Smooth muscle cell (in vitro differentiated cells): ENCODE results near the gene LSM12. TPM values are rescaled to one million over a fixed set of nuclear protein-coding genes. Genes with fewer than 3 reads are reported as not detected.
"Not testable (repeated sequence)": the region's sequence is repeated elsewhere in the genome, so short reads cannot be mapped to it uniquely, and the experiment has no call there.

Source experiments
- DNase-seq: peaks from one replicate; lab custom pipeline; 2025; ENCODE audit not compliant: unreplicated experiment; lab: John Stamatoyannopoulos, UW
- H2AFZ ChIP-seq: fragments of 200-600 bp; sonication (generic); 2 replicates; pipeline ENCODE4 v1.6.0; 2016; ENCODE audit warnings: antibody characterized with exemption, low read depth, mild to moderate bottlenecking
- H3F3A ChIP-seq: fragments of 200-600 bp; sonication (generic); 2 replicates; pipeline ENCODE4 v1.6.0; 2017; ENCODE audit warnings: antibody characterized with exemption, low read depth
- H3K27ac ChIP-seq: fragments of 200-600 bp; sonication (generic); 2 replicates; pipeline ENCODE4 v1.5.1; 2016; ENCODE audit warnings: low read depth, mild to moderate bottlenecking
- H3K27me3 ChIP-seq: fragments of 200-600 bp; sonication (generic); 2 replicates; pipeline ENCODE4 v1.6.1; 2016; ENCODE audit warnings: low read depth, mild to moderate bottlenecking
- H3K36me3 ChIP-seq: fragments of 200-600 bp; sonication (generic); 2 replicates; pipeline ENCODE4 v1.5.1; 2016; ENCODE audit warnings: low read depth
- H3K4me1 ChIP-seq: fragments of 200-600 bp; sonication (generic); 2 replicates; pipeline ENCODE4 v1.5.1; 2016; ENCODE audit warnings: low read depth
- H3K4me2 ChIP-seq: fragments of 200-600 bp; sonication (generic); 2 replicates; pipeline ENCODE4 v1.6.0; 2016; ENCODE audit warnings: mild to moderate bottlenecking
- H3K4me3 ChIP-seq: fragments of 200-600 bp; sonication (generic); 2 replicates; pipeline ENCODE4 v1.5.1; 2016; ENCODE audit warnings: mild to moderate bottlenecking
- H3K79me2 ChIP-seq: fragments of 200-600 bp; sonication (generic); 2 replicates; pipeline ENCODE4 v1.6.0; 2016; ENCODE audit warnings: low read depth, mild to moderate bottlenecking
- H3K9ac ChIP-seq: fragments of 200-600 bp; sonication (generic); 2 replicates; pipeline ENCODE4 v1.6.0; 2016; ENCODE audit warnings: low read depth
- H3K9me3 ChIP-seq: fragments of 200-600 bp; sonication (generic); replicated peaks from 2 replicates; pipeline ENCODE4 v1.5.1; 2016; ENCODE audit warnings: low read depth
- H4K20me1 ChIP-seq: fragments of 200-600 bp; sonication (generic); 2 replicates; pipeline ENCODE4 v1.6.0; 2016; ENCODE audit warnings: low read depth
- CTCF ChIP-seq: fragments of 200-600 bp; sonication (generic); IDR thresholded peaks from 2 replicates; pipeline ENCODE4 v1.5.1; 2017; ENCODE audit warnings: borderline replicate concordance, mild to moderate bottlenecking, antibody characterized with exemption; ENCODE audit not compliant: insufficient read depth, poor library complexity, severe bottlenecking
- WGBS: methylation state at CpG from one replicate; pipeline ENCODE4 v1.1.7; 2016; ENCODE audit warnings: low lambda C conversion rate; 5-methylcytosine and 5-hydroxymethylcytosine counted together
- polyA plus RNA-seq: library from polyadenylated mRNA; unstranded; fragments of >200 nt; fragmentation: Nextera tagmentation; extraction: Ambion mirVana; gene quantifications from 2 replicates; pipeline ENCODE4 v1.2.1, GENCODE V29; 2016
- total RNA-seq: library from RNA; depleted of rRNA; stranded (reverse); fragments of >200 nt; gene quantifications from 2 replicates; pipeline ENCODE4 v1.2.3, GENCODE V29; 2014

Gene LSM12
- total and polyA plus RNA-seq, 2 experiments from 2014 or later: 42.3 to 52.0 TPM

GRCh38 chr17:44037471-44037870 is 29.0 kb downstream of the LSM12 start:
- TF ChIP-seq CTCF: no peak
- H3K9ac ChIP-seq: no peak overlapping the region
- no peak overlapping the region for H3K4me3 ChIP-seq
- peaks cover 47% of the 10 kb centered on the region for H3K79me2 ChIP-seq
- H3K4me1 ChIP-seq: no peaks in the 10 kb centered on the region
- no peak overlapping the region for H3K27ac ChIP-seq
- no peaks in the 10 kb centered on the region for H3K27me3 ChIP-seq
- no peaks in the 10 kb centered on the region for H3K9me3 ChIP-seq
- peaks cover 7% of the 10 kb centered on the region for H3K36me3 ChIP-seq
- no peaks in the 10 kb centered on the region for H3F3A ChIP-seq
- H4K20me1 ChIP-seq: peaks cover 52% of the 10 kb centered on the region
- WGBS: 98% methylated on average over 2 of the region's 2 CpGs
- no peak for DNase-seq
- no peak overlapping the region for H2AFZ ChIP-seq
- no peak overlapping the region for H3K4me2 ChIP-seq

GRCh38 chr17:44034688-44035087 is 31.8 kb downstream of the LSM12 start:
- H3K4me2 ChIP-seq, H3K27ac ChIP-seq, H3K9ac ChIP-seq, H3K4me3 ChIP-seq, DNase-seq, H3K9me3 ChIP-seq, H3K27me3 ChIP-seq, H3F3A ChIP-seq, H3K36me3 ChIP-seq, H3K4me1 ChIP-seq, H2AFZ ChIP-seq: not testable (repeated sequence)
- no CpG with 5 or more reads among the region's 3 CpGs for WGBS
- peaks cover 29% of the 10 kb centered on the region for H4K20me1 ChIP-seq
- peaks cover 20% of the 10 kb centered on the region for H3K79me2 ChIP-seq

GRCh38 chr17:44033861-44034408 is 32.5 kb downstream of the LSM12 start:
- no peaks in the 10 kb centered on the region for H3K9me3 ChIP-seq
- H3K4me1 ChIP-seq: no peaks in the 10 kb centered on the region
- peaks cover 16% of the 10 kb centered on the region for H3K79me2 ChIP-seq
- H3F3A ChIP-seq: no peaks in the 10 kb centered on the region
- no peak for TF ChIP-seq CTCF
- DNase-seq: no peak
- peaks cover 30% of the 10 kb centered on the region for H4K20me1 ChIP-seq
- H3K4me3 ChIP-seq: no peak overlapping the region
- 97% methylated on average over 3 of the region's 3 CpGs for WGBS
- no peak overlapping the region for H2AFZ ChIP-seq
- H3K36me3 ChIP-seq: peaks cover 7% of the 10 kb centered on the region
- no peak overlapping the region for H3K9ac ChIP-seq
- H3K27ac ChIP-seq: no peak overlapping the region
- no peak overlapping the region for H3K4me2 ChIP-seq
- H3K27me3 ChIP-seq: no peaks in the 10 kb centered on the region

- H4K20me1 ChIP-seq: peaks cover 13% of the 10 kb centered on the region
- no peaks in the 10 kb centered on the region for H3K4me1 ChIP-seq
- H3K4me3 ChIP-seq: no peak overlapping the region
- H3K79me2 ChIP-seq: no peaks in the 10 kb centered on the region
- H3K9ac ChIP-seq: no peak overlapping the region
- no peaks in the 10 kb centered on the region for H3K27me3 ChIP-seq
- H3K27ac ChIP-seq: no peak overlapping the region
- no peak for TF ChIP-seq CTCF
- no peaks in the 10 kb centered on the region for H3K9me3 ChIP-seq
- H3K36me3 ChIP-seq: no peaks in the 10 kb centered on the region
- no peaks in the 10 kb centered on the region for H3F3A ChIP-seq
- WGBS: 97% methylated on average over 3 of the region's 3 CpGs
- no peak overlapping the region for H2AFZ ChIP-seq
- no peak overlapping the region for H3K4me2 ChIP-seq
- DNase-seq: no peak
These were observed 36.0 kb downstream of the LSM12 start for GRCh38 chr17:44030482-44030881.
